ENCODE measurements around the gene MYO9B.

Gene MYO9B

GRCh38 chr19:17060802-17061201, 14.8 kb upstream of the MYO9B start:
- ATAC-seq (ENCODE audit: low read depth) (no peak), DNase-seq (ENCODE audit: low spot score) (no peak)
- Histone ChIP-seq H3K27ac (ENCODE audit: poor library complexity, severe bottlenecking) (no peak overlapping the region), H3K27me3 (ENCODE audit: insufficient read depth, poor library complexity, severe bottlenecking) (no peaks in the 10 kb centered on the region), H3K36me3 (ENCODE audit: low read depth) (peaks cover 79% of the 10 kb centered on the region), H3K9me3 (ENCODE audit: severe bottlenecking) (no peaks in the 10 kb centered on the region), H3K4me1 (ENCODE audit: insufficient read depth, poor library complexity, severe bottlenecking) (no peaks in the 10 kb centered on the region), H3K4me3 (ENCODE audit: severe bottlenecking) (no peak overlapping the region)
- TF ChIP-seq CTCF (IDR thresholded peaks at IDR 0.05; ENCODE audit: poor library complexity, severe bottlenecking), result no peak

GRCh38 chr19:17061205-17061604, 14.4 kb upstream of the MYO9B start:
- Histone ChIP-seq H3K27me3 (ENCODE audit: insufficient read depth, poor library complexity, severe bottlenecking) (no peaks in the 10 kb centered on the region), H3K4me1 (ENCODE audit: insufficient read depth, poor library complexity, severe bottlenecking) (no peaks in the 10 kb centered on the region), H3K4me3 (ENCODE audit: severe bottlenecking) (no peak overlapping the region), H3K27ac (ENCODE audit: poor library complexity, severe bottlenecking) (no peak overlapping the region), H3K36me3 (ENCODE audit: low read depth) (peaks cover 79% of the 10 kb centered on the region), H3K9me3 (ENCODE audit: severe bottlenecking) (no peaks in the 10 kb centered on the region)
- no peak for TF ChIP-seq CTCF (IDR thresholded peaks at IDR 0.05; ENCODE audit: poor library complexity, severe bottlenecking)
- DNase-seq (ENCODE audit: low spot score), result no peak
- no peak for ATAC-seq (ENCODE audit: low read depth)

- DNase-seq (ENCODE audit: low spot score) (no peak), ATAC-seq (ENCODE audit: low read depth) (no peak)
- Histone ChIP-seq H3K27ac (ENCODE audit: poor library complexity, severe bottlenecking) (no peak overlapping the region), H3K36me3 (ENCODE audit: low read depth) (peaks cover 79% of the 10 kb centered on the region), H3K9me3 (ENCODE audit: severe bottlenecking) (no peaks in the 10 kb centered on the region), H3K27me3 (ENCODE audit: insufficient read depth, poor library complexity, severe bottlenecking) (no peaks in the 10 kb centered on the region), H3K4me3 (ENCODE audit: severe bottlenecking) (no peak overlapping the region), H3K4me1 (ENCODE audit: insufficient read depth, poor library complexity, severe bottlenecking) (no peaks in the 10 kb centered on the region)
- no peak for TF ChIP-seq CTCF (IDR thresholded peaks at IDR 0.05; ENCODE audit: poor library complexity, severe bottlenecking)
These were observed 13.9 kb upstream of the MYO9B start for GRCh38 chr19:17061691-17062090.

GRCh38 chr19:17063428-17063827, 12.1 kb upstream of the MYO9B start:
- TF ChIP-seq CTCF (IDR thresholded peaks at IDR 0.05; ENCODE audit: poor library complexity, severe bottlenecking), result no peak
- H3K4me3 ChIP-seq (ENCODE audit: severe bottlenecking), result no peak overlapping the region
- DNase-seq (ENCODE audit: low spot score) (no peak), ATAC-seq (ENCODE audit: low read depth) (no peak)
- no peak overlapping the region for H3K27ac ChIP-seq (ENCODE audit: poor library complexity, severe bottlenecking)
- H3K27me3 ChIP-seq (ENCODE audit: insufficient read depth, poor library complexity, severe bottlenecking), result no peaks in the 10 kb centered on the region
- no peaks in the 10 kb centered on the region for H3K4me1 ChIP-seq (ENCODE audit: insufficient read depth, poor library complexity, severe bottlenecking)
- H3K9me3 ChIP-seq (ENCODE audit: severe bottlenecking), result no peaks in the 10 kb centered on the region
- H3K36me3 ChIP-seq (ENCODE audit: low read depth), result peaks cover 76% of the 10 kb centered on the region

GRCh38 chr19:17069193-17069592, 6.4 kb upstream of the MYO9B start:
- H3K27ac ChIP-seq (ENCODE audit: poor library complexity, severe bottlenecking), result no peak overlapping the region
- DNase-seq (ENCODE audit: low spot score) (no peak), ATAC-seq (ENCODE audit: low read depth) (no peak)
- peaks cover 51% of the 10 kb centered on the region for H3K36me3 ChIP-seq (ENCODE audit: low read depth)
- peaks cover 6% of the 10 kb centered on the region for H3K4me1 ChIP-seq (ENCODE audit: insufficient read depth, poor library complexity, severe bottlenecking)
- TF ChIP-seq CTCF (IDR thresholded peaks at IDR 0.05; ENCODE audit: poor library complexity, severe bottlenecking), result no peak
- H3K4me3 ChIP-seq (ENCODE audit: severe bottlenecking), result no peak overlapping the region
- H3K9me3 ChIP-seq (ENCODE audit: severe bottlenecking), result no peaks in the 10 kb centered on the region
- H3K27me3 ChIP-seq (ENCODE audit: insufficient read depth, poor library complexity, severe bottlenecking), result no peaks in the 10 kb centered on the region

Measured in RWPE2 (cell line).